K562 (cell line): ENCODE measurements around the gene BHLHE40. TPM values are rescaled to one million over a fixed set of nuclear protein-coding genes. Genes with fewer than 3 reads are reported as not detected.

Experiments used
- ADNP ChIP-seq: fragments of 200-800 bp; sonication (Bioruptor generic); IDR thresholded peaks from 2 replicates; pipeline ENCODE4 v1.6.1; 2016; ENCODE audit warnings: missing genetic modification characterization, missing compliant biosample characterization
- CXXC5 ChIP-seq: fragments of 250-450 bp; sonication (Bioruptor Pico); IDR thresholded peaks from 2 replicates; pipeline ENCODE4 v1.8.0; 2022; ENCODE audit warnings: inconsistent platforms, mild to moderate bottlenecking, moderate library complexity
- DIDO1 ChIP-seq: fragments of 450-650 bp; IDR thresholded peaks from 2 replicates; pipeline ENCODE4 v1.6.1; 2016; ENCODE audit warnings: low read depth, missing biosample characterization, missing genetic modification characterization
- ELF1 ChIP-seq: fragments of 200-800 bp; sonication (Bioruptor generic); IDR thresholded peaks from 2 replicates; pipeline ENCODE4 v1.6.1; 2016; ENCODE audit warnings: missing genetic modification characterization, missing compliant biosample characterization
- ETS1 ChIP-seq: conservative IDR thresholded peaks from 2 replicates; pipeline ENCODE4 v1.6.1; 2011; ENCODE audit warnings: low read depth, mild to moderate bottlenecking, low read length; ENCODE audit not compliant: control insufficient read depth
- FIP1L1 ChIP-seq: fragments of 200-400 bp; formaldehyde crosslinking; IDR thresholded peaks from 2 replicates; pipeline ENCODE4 v1.6.1; 2018; ENCODE audit warnings: mild to moderate bottlenecking, low read depth, low read length; ENCODE audit not compliant: poor library complexity, severe bottlenecking
- FOXJ2 ChIP-seq: fragments of 200-800 bp; sonication (Bioruptor generic); IDR thresholded peaks from 2 replicates; pipeline ENCODE4 v1.6.1; 2016; ENCODE audit warnings: missing genetic modification characterization, missing compliant biosample characterization
- FOXK1 ChIP-seq: sonication (generic); formaldehyde crosslinking; IDR thresholded peaks from 2 replicates; pipeline ENCODE4 v1.8.0; 2022; ENCODE audit warnings: missing genetic modification reagents, mild to moderate bottlenecking, borderline replicate concordance
- FOXO4 ChIP-seq: fragments of 450-650 bp; formaldehyde crosslinking; IDR thresholded peaks from 2 replicates; pipeline ENCODE4 v1.4.0; 2020; ENCODE audit warnings: mild to moderate bottlenecking, moderate library complexity
- HMG20B ChIP-seq: fragments of 250-450 bp; sonication (Bioruptor Pico); IDR thresholded peaks from 2 replicates; pipeline ENCODE4 v1.5.0; 2021; ENCODE audit warnings: mild to moderate bottlenecking
- ILK ChIP-seq: fragments of 450-650 bp; IDR thresholded peaks from 2 replicates; pipeline ENCODE4 v1.6.1; 2016; ENCODE audit warnings: missing genetic modification characterization, low read depth, mild to moderate bottlenecking, missing compliant biosample characterization, moderate library complexity, borderline replicate concordance
- KAT2B ChIP-seq: IDR thresholded peaks from one replicate; pipeline ENCODE4 v1.6.1; 2012; ENCODE audit warnings: low read depth, mild to moderate bottlenecking, control low read depth, inconsistent platforms, low read length, moderate library complexity
- NFIX ChIP-seq: fragments of 250-450 bp; sonication (Bioruptor Pico); IDR thresholded peaks from 2 replicates; pipeline ENCODE4 v1.4.0; 2020; ENCODE audit warnings: low read depth, mild to moderate bottlenecking, moderate library complexity
- NFXL1 ChIP-seq: fragments of 450-650 bp; formaldehyde crosslinking; IDR thresholded peaks from 2 replicates; pipeline ENCODE4 v1.4.0; 2021; ENCODE audit warnings: mild to moderate bottlenecking
- NR2C1 ChIP-seq, 2 experiments: fragments of 450-650 bp; IDR thresholded peaks; 2 replicates each; pipeline ENCODE4 v1.6.1; 2017; ENCODE audit warnings: mild to moderate bottlenecking in 2 of 2, antibody characterized with exemption in 1 of 2, inconsistent platforms in 1 of 2, missing compliant biosample characterization in 1 of 2, missing genetic modification characterization in 1 of 2
- NUFIP1 ChIP-seq: fragments of 450-650 bp; IDR thresholded peaks from 2 replicates; pipeline ENCODE4 v1.6.1; 2018; ENCODE audit not compliant: partially characterized antibody
- POLR2AphosphoS5 ChIP-seq: IDR thresholded peaks from 2 replicates; pipeline ENCODE4 v1.6.1; 2011; ENCODE audit warnings: mild to moderate bottlenecking, low read depth, low read length, moderate library complexity; ENCODE audit not compliant: control insufficient read depth, insufficient read depth
- SMC3 ChIP-seq: conservative IDR thresholded peaks from 2 replicates; pipeline ENCODE4 v1.6.1; 2011; ENCODE audit warnings: low read depth, low read length, improper control_type of control experiment; ENCODE audit not compliant: insufficient read depth
- SNRNP70 ChIP-seq: fragments of 200-400 bp; formaldehyde crosslinking; optimal IDR thresholded peaks from 2 replicates; pipeline ENCODE3; 2017; ENCODE audit warnings: low read depth, low read length
- STAT5A ChIP-seq: IDR thresholded peaks from 2 replicates; pipeline ENCODE4 v1.6.1; 2012; ENCODE audit warnings: low read length, inconsistent platforms, borderline replicate concordance
- THAP12 ChIP-seq: fragments of 250-450 bp; sonication (Bioruptor Pico); IDR thresholded peaks from 2 replicates; pipeline ENCODE4 v1.9.0; 2021; ENCODE audit warnings: mild to moderate bottlenecking, inconsistent platforms
- ZBTB9 ChIP-seq: fragments of 450-650 bp; formaldehyde crosslinking; IDR thresholded peaks from 2 replicates; pipeline ENCODE4 v1.4.0; 2020; ENCODE audit warnings: mild to moderate bottlenecking, moderate library complexity
- ZNF57 ChIP-seq: fragments of 450-650 bp; formaldehyde crosslinking; IDR thresholded peaks from 2 replicates; pipeline ENCODE4 v1.4.0; 2020; ENCODE audit warnings: mild to moderate bottlenecking, moderate library complexity
- ZNF707 ChIP-seq: fragments of 250-450 bp; sonication (Bioruptor Pico); conservative IDR thresholded peaks from 2 replicates; pipeline ENCODE4 v1.8.0; 2022; ENCODE audit warnings: inconsistent platforms, mild to moderate bottlenecking, moderate library complexity
- polyA plus RNA-seq, 8 experiments: library from polyadenylated mRNA; depleted of rRNA in 4 of 8; stranded (reverse) in 5 of 8; unstranded in 3 of 8; fragments of >200 nt; fragmentation: Nextera tagmentation in 2 of 8; fragmentation: Illumina TruSeq in 1 of 8; extraction: Ambion mirVana in 2 of 8; extraction: Trizol in 1 of 8; gene quantifications; 2 replicates each; pipeline versions ENCODE4 v1.2.1 to v1.2.3, GENCODE V29; 2011 to 2014; ENCODE audit warnings: inconsistent platforms in 1 of 8, missing spikeins in 1 of 8
- total RNA-seq, 7 experiments: library from RNA; depleted of rRNA in 6 of 7; stranded (reverse); fragments of >200 nt in 6 of 7; fragmentation: Illumina TruSeq in 2 of 7; extraction: Trizol in 2 of 7; gene quantifications; 2 replicates each; pipeline versions ENCODE4 v1.2.1 to v1.2.3, GENCODE V29; 2011 to 2021; ENCODE audit warnings: low replicate concordance in 1 of 7

Gene BHLHE40
- total and polyA plus RNA-seq, 9 of the 15 experiments (the other 6 are each of a cell fraction or from before 2014, with no cell fraction given), result 12.0 to 83.9 (median 31.4) TPM

- no peak for TF ChIP-seq DIDO1 (tag)
- no peak for TF ChIP-seq CXXC5 (CRISPR knock-in tag)
- no peak for TF ChIP-seq ADNP (tag)
- TF ChIP-seq NUFIP1, result no peak
- TF ChIP-seq FOXO4, result no peak
- TF ChIP-seq HMG20B (CRISPR knock-in tag), result 0 out of 2 replicates have a peak, but pooled peaks have one; percentile 13
- no peak for TF ChIP-seq ETS1
- TF ChIP-seq FIP1L1, result no peak
- 0 out of 2 replicates have a peak, but pooled peaks have one; percentile 3 for TF ChIP-seq STAT5A
- 0 out of 2 replicates have a peak, but pooled peaks have one; percentile 3 for TF ChIP-seq NFXL1
- TF ChIP-seq NFIX, result no peak
- TF ChIP-seq SNRNP70, result no peak
- no peak for TF ChIP-seq SMC3
- TF ChIP-seq FOXK1 (CRISPR knock-in tag), result no peak
- TF ChIP-seq NR2C1 (IDR thresholded peaks at IDR 0.05), result no peak
- no peak for TF ChIP-seq NR2C1 (tag; IDR thresholded peaks at IDR 0.05)
- no peak for TF ChIP-seq KAT2B
- TF ChIP-seq ZNF57 (CRISPR knock-in tag), result no peak
- no peak for TF ChIP-seq ELF1
- no peak for TF ChIP-seq FOXJ2 (tag)
- no peak for TF ChIP-seq ILK (tag)
- TF ChIP-seq ZNF707 (CRISPR knock-in tag), result no peak
- no peak for TF ChIP-seq ZBTB9 (CRISPR knock-in tag)
- TF ChIP-seq THAP12 (CRISPR knock-in tag), result no peak
- TF ChIP-seq POLR2AphosphoS5, result no peak
These were observed 5.3 kb downstream of the BHLHE40 start (continued) for GRCh38 chr3:4984511-4984864.
